WERI-Rb-1 (cell line): ENCODE measurements around the gene TCEAL4.

Experiments
- DNase-seq: peaks from one replicate; pipeline ENCODE4 v3.0.0-alpha.2; 2020
- H3K27ac ChIP-seq: fragments of 250-450 bp; sonication (Bioruptor Pico); 2 replicates; pipeline ENCODE4 v1.5.1; 2020; ENCODE audit warnings: mild to moderate bottlenecking, moderate library complexity
- H3K27me3 ChIP-seq: fragments of 250-450 bp; sonication (Bioruptor Pico); 2 replicates; pipeline ENCODE4 v1.5.1; 2021; ENCODE audit warnings: mild to moderate bottlenecking, low read depth, moderate library complexity; ENCODE audit not compliant: insufficient read depth, severe bottlenecking
- H3K36me3 ChIP-seq: fragments of 250-450 bp; sonication (Bioruptor Pico); 2 replicates; pipeline ENCODE4 v1.5.1; 2020; ENCODE audit warnings: mild to moderate bottlenecking, moderate library complexity
- H3K4me3 ChIP-seq: 2 replicates; pipeline ENCODE4 v1.5.1; 2011; ENCODE audit warnings: low read depth, mild to moderate bottlenecking, control low read depth, low read length
- H3K9me3 ChIP-seq: fragments of 250-450 bp; sonication (Bioruptor Pico); 2 replicates; pipeline ENCODE4 v1.5.1; 2021; ENCODE audit warnings: mild to moderate bottlenecking, moderate library complexity; ENCODE audit not compliant: severe bottlenecking
- CTCF ChIP-seq: IDR thresholded peaks from 2 replicates; pipeline ENCODE4 v1.5.1; 2011; ENCODE audit warnings: low read depth, mild to moderate bottlenecking, control low read depth, inconsistent platforms, low read length

The TCEAL4 gene

GRCh38 chrX:103585411-103586313 is at the start of gene TCEAL4:
TSS of gene TCEAL4 (plus strand) at chrX:103585515. CDS start at chrX:103586676, 1,161 bp downstream.
- Histone ChIP-seq H3K4me3 (peak within 1 kb of the TSS; percentile 67), H3K9me3 (no peaks in the 10 kb centered on the region), H3K27me3 (no peaks in the 10 kb centered on the region), H3K27ac (peak within 1 kb of the TSS; percentile 24; the same call in 1 of the 2 replicates), H3K36me3 (no peaks in the 10 kb centered on the region)
- DNase-seq: peak; percentile 47
- no peak for TF ChIP-seq CTCF

GRCh38 chrX:103536071-103536470 is 49.2 kb upstream of the TCEAL4 start:
- TF ChIP-seq CTCF: no peak
- no peak for DNase-seq
- peaks cover 13% of the 10 kb centered on the region for H3K27me3 ChIP-seq
- no peak overlapping the region for H3K27ac ChIP-seq
- no peak overlapping the region for H3K4me3 ChIP-seq
- no peaks in the 10 kb centered on the region for H3K9me3 ChIP-seq
- H3K36me3 ChIP-seq: no peaks in the 10 kb centered on the region

- Histone ChIP-seq H3K36me3 (no peaks in the 10 kb centered on the region), H3K4me3 (no peak overlapping the region), H3K27ac (no peak overlapping the region), H3K27me3 (peaks cover 13% of the 10 kb centered on the region), H3K9me3 (no peaks in the 10 kb centered on the region)
- DNase-seq: no peak
- no peak for TF ChIP-seq CTCF
Observed at GRCh38 chrX:103536732-103537131, 48.6 kb upstream of the TCEAL4 start.

GRCh38 chrX:103537871-103538387 is 47.4 kb upstream of the TCEAL4 start:
- no peaks in the 10 kb centered on the region for H3K36me3 ChIP-seq
- H3K4me3 ChIP-seq: no peak overlapping the region
- no peak for DNase-seq
- H3K27ac ChIP-seq: no peak overlapping the region
- H3K27me3 ChIP-seq: peaks cover 13% of the 10 kb centered on the region
- no peaks in the 10 kb centered on the region for H3K9me3 ChIP-seq
- no peak for TF ChIP-seq CTCF

- Histone ChIP-seq H3K27ac (no peak overlapping the region), H3K4me3 (no peak overlapping the region), H3K9me3 (no peaks in the 10 kb centered on the region), H3K36me3 (no peaks in the 10 kb centered on the region), H3K27me3 (peaks cover 13% of the 10 kb centered on the region)
- TF ChIP-seq CTCF: no peak
- no peak for DNase-seq
Observed at GRCh38 chrX:103538728-103539127, 46.6 kb upstream of the TCEAL4 start.
